Type B pancreatic cell (in vitro differentiated cells): ENCODE results near the gene B3GAT2. TPM values are rescaled to one million over a fixed set of nuclear protein-coding genes. Genes with fewer than 3 reads are reported as not detected.

Experiments used
- DNase-seq: peaks from one replicate; pipeline ENCODE4 v3.0.0; 2021; ENCODE audit warnings: mixed read lengths; ENCODE audit not compliant: unreplicated experiment; ENCODE audit errors: extremely low spot score
- H3K27ac Mint-ChIP-seq: 2 replicates; pipeline ENCODE4 v1.8.0; 2021; ENCODE audit warnings: mild to moderate bottlenecking, mixed read lengths
- H3K27me3 Mint-ChIP-seq: 2 replicates; pipeline ENCODE4 v1.8.0; 2021; ENCODE audit warnings: mixed read lengths
- H3K36me3 Mint-ChIP-seq: 2 replicates; pipeline ENCODE4 v1.8.0; 2021; ENCODE audit warnings: mixed read lengths
- H3K4me1 Mint-ChIP-seq: one replicate; pipeline ENCODE4 v1.8.0; 2021; ENCODE audit warnings: mixed read lengths; ENCODE audit not compliant: unreplicated experiment
- H3K4me3 Mint-ChIP-seq: 2 replicates; pipeline ENCODE4 v1.8.0; 2021; ENCODE audit warnings: mild to moderate bottlenecking, mixed read lengths
- H3K9me3 Mint-ChIP-seq: 2 replicates; pipeline ENCODE4 v1.8.0; 2021; ENCODE audit warnings: mixed read lengths
- total RNA-seq: library from RNA; stranded (reverse); gene quantifications from 2 replicates; pipeline ENCODE4 v1.2.1, GENCODE V29; 2021; ENCODE audit warnings: low replicate concordance
- TF ChIP-seq, protein P1 (sequence below): fragments of 200-600 bp; sonication (generic); conservative IDR thresholded peaks from 2 replicates; pipeline ENCODE4 v1.5.0; 2021; ENCODE audit warnings: antibody characterized with exemption, mild to moderate bottlenecking

Gene B3GAT2
- total RNA-seq, 1 donor from 2014 or later: 1.7 TPM

DNA sequence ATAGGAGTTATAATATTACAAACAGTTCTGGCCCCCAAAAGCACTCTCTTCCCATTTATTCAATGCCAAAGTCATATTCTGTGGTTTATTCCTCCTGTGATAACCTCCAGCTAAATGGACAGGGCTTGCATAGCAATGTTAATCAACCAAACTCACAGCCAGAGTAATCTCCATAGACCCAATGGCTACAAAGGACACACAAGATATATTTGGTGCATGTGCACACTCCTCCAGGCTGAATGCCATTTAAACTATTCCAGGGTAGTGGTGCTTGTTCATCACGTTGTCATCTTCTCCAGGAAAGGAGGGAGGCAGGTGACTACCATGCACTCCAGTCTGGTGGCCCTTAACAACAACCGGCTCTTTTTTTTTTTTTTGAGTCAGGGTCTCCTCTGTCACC lies 56.8 kb downstream of the B3GAT2 start:
- Mint-ChIP-seq H3K27me3 (no peaks in the 10 kb centered on the region), H3K36me3 (no peaks in the 10 kb centered on the region), H3K4me1 (peaks cover 4% of the 10 kb centered on the region), H3K27ac (no peak overlapping the region), H3K9me3 (no peaks in the 10 kb centered on the region), H3K4me3 (no peak overlapping the region)
- no peak for DNase-seq
- TF ChIP-seq, protein P1, sequence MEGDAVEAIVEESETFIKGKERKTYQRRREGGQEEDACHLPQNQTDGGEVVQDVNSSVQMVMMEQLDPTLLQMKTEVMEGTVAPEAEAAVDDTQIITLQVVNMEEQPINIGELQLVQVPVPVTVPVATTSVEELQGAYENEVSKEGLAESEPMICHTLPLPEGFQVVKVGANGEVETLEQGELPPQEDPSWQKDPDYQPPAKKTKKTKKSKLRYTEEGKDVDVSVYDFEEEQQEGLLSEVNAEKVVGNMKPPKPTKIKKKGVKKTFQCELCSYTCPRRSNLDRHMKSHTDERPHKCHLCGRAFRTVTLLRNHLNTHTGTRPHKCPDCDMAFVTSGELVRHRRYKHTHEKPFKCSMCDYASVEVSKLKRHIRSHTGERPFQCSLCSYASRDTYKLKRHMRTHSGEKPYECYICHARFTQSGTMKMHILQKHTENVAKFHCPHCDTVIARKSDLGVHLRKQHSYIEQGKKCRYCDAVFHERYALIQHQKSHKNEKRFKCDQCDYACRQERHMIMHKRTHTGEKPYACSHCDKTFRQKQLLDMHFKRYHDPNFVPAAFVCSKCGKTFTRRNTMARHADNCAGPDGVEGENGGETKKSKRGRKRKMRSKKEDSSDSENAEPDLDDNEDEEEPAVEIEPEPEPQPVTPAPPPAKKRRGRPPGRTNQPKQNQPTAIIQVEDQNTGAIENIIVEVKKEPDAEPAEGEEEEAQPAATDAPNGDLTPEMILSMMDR: no peak

DNA sequence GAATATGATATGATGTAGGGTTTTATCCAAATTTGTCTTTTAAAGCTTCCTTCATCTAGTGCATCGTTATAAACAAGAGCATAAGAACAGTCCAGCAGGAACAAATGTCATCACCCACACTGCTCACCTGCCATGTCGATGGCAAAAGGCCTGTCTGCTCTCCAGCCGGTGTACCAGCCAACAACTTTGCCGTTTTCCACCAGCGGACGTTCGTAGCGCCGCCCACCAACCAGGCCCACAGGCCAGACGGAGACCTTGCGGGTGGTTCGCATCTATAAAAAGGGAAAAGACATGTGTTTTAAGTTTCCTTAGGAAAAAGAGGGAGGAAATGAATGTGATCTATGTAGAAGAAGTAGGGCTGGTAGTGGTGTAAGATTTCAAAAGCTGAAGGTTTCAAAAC lies 62.9 kb downstream of the B3GAT2 start:
- no peak for DNase-seq
- Mint-ChIP-seq H3K27ac (no peak overlapping the region), H3K4me3 (no peak overlapping the region), H3K27me3 (no peaks in the 10 kb centered on the region), H3K4me1 (peaks cover 9% of the 10 kb centered on the region), H3K36me3 (no peaks in the 10 kb centered on the region), H3K9me3 (no peaks in the 10 kb centered on the region)
- TF ChIP-seq, protein P1: no peak

DNA sequence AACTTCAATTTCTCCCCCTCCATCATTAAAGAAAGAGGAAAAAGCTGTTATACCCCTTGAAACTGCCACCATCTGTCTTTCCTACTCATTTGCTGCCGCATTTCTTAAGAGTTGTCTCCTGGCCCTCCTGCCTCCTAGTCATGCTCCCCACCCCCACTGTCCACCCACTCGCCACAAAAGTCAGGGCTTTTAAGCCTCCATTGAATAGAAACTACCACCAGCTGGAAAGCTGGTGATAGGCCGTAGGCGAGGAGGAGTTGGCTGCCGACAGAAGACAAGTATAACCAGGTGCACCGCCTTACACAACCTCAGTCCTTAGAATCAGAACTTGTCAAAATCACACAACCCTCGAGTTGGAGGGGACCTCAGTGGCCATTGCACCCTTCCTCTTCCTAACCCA lies 67.6 kb downstream of the B3GAT2 start:
- Mint-ChIP-seq H3K4me3 (no peak overlapping the region), H3K9me3 (no peaks in the 10 kb centered on the region), H3K36me3 (no peaks in the 10 kb centered on the region), H3K27me3 (peaks cover 12% of the 10 kb centered on the region), H3K4me1 (peaks cover 11% of the 10 kb centered on the region), H3K27ac (no peak overlapping the region)
- TF ChIP-seq, protein P1: no peak
- DNase-seq: no peak

DNA sequence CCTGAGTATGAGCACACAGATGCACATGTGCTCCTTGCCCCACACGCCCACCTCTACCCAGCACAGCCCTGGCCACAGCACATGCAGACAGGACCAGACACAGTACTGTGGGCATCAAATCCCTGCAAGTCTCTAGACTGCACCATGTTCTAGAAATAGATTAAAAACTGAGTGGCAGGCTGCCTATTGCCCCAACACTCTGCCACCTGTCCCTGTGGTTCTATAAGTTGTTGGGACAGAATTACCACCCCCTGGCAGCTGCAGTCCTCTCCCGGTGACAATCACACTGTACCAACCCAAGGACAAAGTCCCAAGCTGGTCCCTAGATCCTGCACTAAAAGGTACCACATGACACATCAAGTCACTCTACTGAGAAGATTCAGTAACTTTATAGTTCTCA lies 70.2 kb downstream of the B3GAT2 start:
- Mint-ChIP-seq H3K36me3 (no peaks in the 10 kb centered on the region), H3K27ac (no peak overlapping the region), H3K27me3 (peaks cover 12% of the 10 kb centered on the region), H3K9me3 (no peaks in the 10 kb centered on the region), H3K4me3 (no peak overlapping the region), H3K4me1 (peaks cover 7% of the 10 kb centered on the region)
- DNase-seq: no peak
- TF ChIP-seq, protein P1: no peak

DNA sequence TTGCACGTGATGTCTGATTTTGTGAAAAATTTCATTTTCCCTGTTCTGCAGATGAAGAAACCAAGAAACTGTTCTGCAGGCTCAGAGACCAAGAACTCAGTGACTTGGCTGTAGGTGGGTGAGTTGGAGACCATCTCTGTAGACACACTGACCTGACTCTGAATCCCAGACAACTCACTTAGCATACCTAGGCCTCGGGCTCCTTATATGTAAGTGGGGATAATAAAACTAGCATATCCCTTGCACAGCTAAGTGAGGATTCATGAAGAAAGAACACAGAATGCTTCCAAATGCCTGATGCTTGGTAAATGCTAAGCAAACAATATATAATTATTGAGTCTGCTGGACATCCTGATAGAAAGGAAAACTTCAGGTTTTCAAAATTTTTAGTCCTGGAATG lies 70.8 kb downstream of the B3GAT2 start:
- Mint-ChIP-seq H3K4me1 (peaks cover 7% of the 10 kb centered on the region), H3K4me3 (no peak overlapping the region), H3K27ac (no peak overlapping the region), H3K9me3 (no peaks in the 10 kb centered on the region), H3K27me3 (peaks cover 12% of the 10 kb centered on the region), H3K36me3 (no peaks in the 10 kb centered on the region)
- no peak for DNase-seq
- TF ChIP-seq, protein P1: no peak
